A673 (cell line): ENCODE data around the gene HLCS. TPM values are rescaled to one million over a fixed set of nuclear protein-coding genes. Genes with fewer than 3 reads are reported as not detected.
"Not testable (repeated sequence)": the region's sequence is repeated elsewhere in the genome, so short reads cannot be mapped to it uniquely, and the experiment has no call there.

ENCODE experiments used
- BruUV-seq: library from RNA; stranded (reverse); fragments of 400-500 nt; replicated peaks from 2 replicates; lab custom pipeline; 2021; lab: Mats Ljungman, UMichigan
- CTCF ChIA-PET: fragments of 300-600 bp; sonication (Branson Sonifier 250); formaldehyde crosslinking; loops from one replicate; lab custom pipeline; 2022; ENCODE audit warnings: antibody characterized with exemption; lab: Charles Lee
- POLR2A ChIA-PET: fragments of 300-600 bp; sonication (Branson Sonifier 250); formaldehyde crosslinking; loops from one replicate; lab custom pipeline; 2022; ENCODE audit warnings: antibody characterized with exemption; ENCODE audit not compliant: low non-redundant PET; lab: Charles Lee
- DNase-seq: peaks from one replicate; pipeline ENCODE4 v3.0.0-alpha.2; 2015; ENCODE audit warnings: low spot score
- H3K27ac ChIP-seq: fragments of 200-600 bp; sonication (generic); 2 replicates; pipeline ENCODE4 v1.5.1; 2016; ENCODE audit warnings: mixed run types, low read depth, mild to moderate bottlenecking, mixed read lengths, antibody characterized with exemption, low read length; ENCODE audit not compliant: poor library complexity, severe bottlenecking
- H3K27me3 ChIP-seq: fragments of 200-600 bp; sonication (generic); replicated peaks from 2 replicates; pipeline ENCODE4 v1.6.1; 2017; ENCODE audit warnings: mixed run types, low read depth, mild to moderate bottlenecking, mixed read lengths, antibody characterized with exemption, low read length; ENCODE audit not compliant: insufficient read depth, poor library complexity
- H3K36me3 ChIP-seq: fragments of 200-600 bp; sonication (generic); 2 replicates; pipeline ENCODE4 v1.6.1; 2016; ENCODE audit warnings: mixed run types, mild to moderate bottlenecking, mixed read lengths, antibody characterized with exemption, low read length; ENCODE audit not compliant: insufficient read depth, poor library complexity, severe bottlenecking
- H3K4me1 ChIP-seq: fragments of 200-600 bp; sonication (generic); 2 replicates; pipeline ENCODE4 v1.6.1; 2017; ENCODE audit warnings: mixed run types, mild to moderate bottlenecking, mixed read lengths, antibody characterized with exemption, low read length; ENCODE audit not compliant: insufficient read depth, poor library complexity, severe bottlenecking
- H3K4me3 ChIP-seq: fragments of 200-600 bp; sonication (generic); 2 replicates; pipeline ENCODE4 v1.5.1; 2016; ENCODE audit warnings: low read depth, mixed run types, mild to moderate bottlenecking, mixed read lengths, low read length; ENCODE audit not compliant: poor library complexity, severe bottlenecking
- H3K9me3 ChIP-seq: fragments of 200-600 bp; sonication (generic); 2 replicates; pipeline ENCODE4 v1.6.1; 2016; ENCODE audit warnings: mixed run types, low read depth, mild to moderate bottlenecking, mixed read lengths, antibody characterized with exemption, low read length; ENCODE audit not compliant: poor library complexity, severe bottlenecking
- EZH2 ChIP-seq: fragments of 200-600 bp; sonication (generic); IDR thresholded peaks from 2 replicates; pipeline ENCODE4 v1.6.1; 2017; ENCODE audit warnings: borderline replicate concordance, low read depth, mild to moderate bottlenecking, mixed read lengths, antibody characterized with exemption, low read length; ENCODE audit not compliant: poor library complexity, severe bottlenecking
- intact Hi-C: fragments of 100-400 bp; cut with micrococcal nuclease; formaldehyde crosslinking; loops from one replicate; pipeline ENCODE4 v1.10.0; 2022; ENCODE audit not compliant: unreplicated experiment
- total RNA-seq: library from RNA; stranded (reverse); gene quantifications from 2 replicates; pipeline ENCODE4 v1.2.3, GENCODE V29; 2021
- TF ChIP-seq, protein P1 (sequence below): fragments of 300-800, 200-600 bp; sonication (generic); conservative IDR thresholded peaks from 2 replicates; pipeline ENCODE4 v1.5.1; 2017; ENCODE audit warnings: low read depth, mild to moderate bottlenecking, antibody characterized with exemption, low read length, moderate library complexity, mixed read lengths

HLCS gene
- total RNA-seq, 1 experiment from 2014 or later, result 15.3 TPM

DNA sequence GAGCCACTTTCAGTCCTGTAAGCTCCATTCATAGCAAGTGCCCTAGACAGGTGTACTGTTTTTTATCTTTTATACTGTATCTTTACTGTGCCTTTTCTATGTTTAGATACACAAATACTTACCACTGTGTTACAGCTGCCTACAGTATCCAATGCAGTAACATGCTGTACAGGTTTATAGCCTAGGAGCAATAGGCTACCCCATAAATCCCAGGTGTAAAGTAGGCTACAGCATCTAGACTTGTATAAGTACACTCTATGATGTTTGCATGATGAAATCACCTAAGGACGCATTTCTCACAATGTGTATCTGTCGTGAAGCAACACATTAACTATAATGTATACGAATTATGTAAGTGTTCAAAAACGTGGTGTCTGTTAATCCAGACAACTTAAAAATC is 10.7 kb downstream of the HLCS start:
- BruUV-seq, result no TSS peak
- Histone ChIP-seq H3K27me3 (no peaks in the 10 kb centered on the region), H3K9me3 (no peaks in the 10 kb centered on the region), H3K4me3 (no peak overlapping the region), H3K27ac (no peak overlapping the region), H3K36me3 (no peaks in the 10 kb centered on the region), H3K4me1 (no peaks in the 10 kb centered on the region)
- intact Hi-C loops, result no loop called here
- ChIA-PET POLR2A (no interaction called here), CTCF (no interaction called here)
- no peak for DNase-seq
- TF ChIP-seq, protein P1, sequence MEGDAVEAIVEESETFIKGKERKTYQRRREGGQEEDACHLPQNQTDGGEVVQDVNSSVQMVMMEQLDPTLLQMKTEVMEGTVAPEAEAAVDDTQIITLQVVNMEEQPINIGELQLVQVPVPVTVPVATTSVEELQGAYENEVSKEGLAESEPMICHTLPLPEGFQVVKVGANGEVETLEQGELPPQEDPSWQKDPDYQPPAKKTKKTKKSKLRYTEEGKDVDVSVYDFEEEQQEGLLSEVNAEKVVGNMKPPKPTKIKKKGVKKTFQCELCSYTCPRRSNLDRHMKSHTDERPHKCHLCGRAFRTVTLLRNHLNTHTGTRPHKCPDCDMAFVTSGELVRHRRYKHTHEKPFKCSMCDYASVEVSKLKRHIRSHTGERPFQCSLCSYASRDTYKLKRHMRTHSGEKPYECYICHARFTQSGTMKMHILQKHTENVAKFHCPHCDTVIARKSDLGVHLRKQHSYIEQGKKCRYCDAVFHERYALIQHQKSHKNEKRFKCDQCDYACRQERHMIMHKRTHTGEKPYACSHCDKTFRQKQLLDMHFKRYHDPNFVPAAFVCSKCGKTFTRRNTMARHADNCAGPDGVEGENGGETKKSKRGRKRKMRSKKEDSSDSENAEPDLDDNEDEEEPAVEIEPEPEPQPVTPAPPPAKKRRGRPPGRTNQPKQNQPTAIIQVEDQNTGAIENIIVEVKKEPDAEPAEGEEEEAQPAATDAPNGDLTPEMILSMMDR, result no peak
- TF ChIP-seq EZH2, result no peak

DNA sequence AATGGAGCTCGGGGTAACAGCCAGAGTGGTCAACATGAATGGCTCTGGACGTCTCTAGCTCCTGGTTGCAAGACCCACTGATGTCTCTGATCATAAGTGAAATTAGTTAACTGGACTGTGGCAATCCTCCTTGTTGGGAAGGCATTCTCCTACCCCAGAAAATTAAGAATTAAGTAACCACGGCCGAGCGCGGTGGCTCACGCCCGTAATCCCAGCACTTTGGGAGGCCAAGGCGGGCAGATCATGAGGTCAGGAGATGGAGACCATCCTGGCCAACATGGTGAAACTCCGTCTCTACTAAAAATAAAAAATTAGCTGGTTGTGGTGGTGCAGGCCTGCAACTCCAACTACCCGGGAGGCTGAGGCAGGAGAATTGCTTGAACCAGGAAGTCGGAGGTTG is 14.1 kb downstream of the HLCS start:
- intact Hi-C loops, H3K4me1 ChIP-seq, H3K27me3 ChIP-seq, DNase-seq, BruUV-seq, POLR2A ChIA-PET, H3K4me3 ChIP-seq, H3K9me3 ChIP-seq, CTCF ChIA-PET, H3K27ac ChIP-seq, H3K36me3 ChIP-seq: not testable (repeated sequence)

DNA sequence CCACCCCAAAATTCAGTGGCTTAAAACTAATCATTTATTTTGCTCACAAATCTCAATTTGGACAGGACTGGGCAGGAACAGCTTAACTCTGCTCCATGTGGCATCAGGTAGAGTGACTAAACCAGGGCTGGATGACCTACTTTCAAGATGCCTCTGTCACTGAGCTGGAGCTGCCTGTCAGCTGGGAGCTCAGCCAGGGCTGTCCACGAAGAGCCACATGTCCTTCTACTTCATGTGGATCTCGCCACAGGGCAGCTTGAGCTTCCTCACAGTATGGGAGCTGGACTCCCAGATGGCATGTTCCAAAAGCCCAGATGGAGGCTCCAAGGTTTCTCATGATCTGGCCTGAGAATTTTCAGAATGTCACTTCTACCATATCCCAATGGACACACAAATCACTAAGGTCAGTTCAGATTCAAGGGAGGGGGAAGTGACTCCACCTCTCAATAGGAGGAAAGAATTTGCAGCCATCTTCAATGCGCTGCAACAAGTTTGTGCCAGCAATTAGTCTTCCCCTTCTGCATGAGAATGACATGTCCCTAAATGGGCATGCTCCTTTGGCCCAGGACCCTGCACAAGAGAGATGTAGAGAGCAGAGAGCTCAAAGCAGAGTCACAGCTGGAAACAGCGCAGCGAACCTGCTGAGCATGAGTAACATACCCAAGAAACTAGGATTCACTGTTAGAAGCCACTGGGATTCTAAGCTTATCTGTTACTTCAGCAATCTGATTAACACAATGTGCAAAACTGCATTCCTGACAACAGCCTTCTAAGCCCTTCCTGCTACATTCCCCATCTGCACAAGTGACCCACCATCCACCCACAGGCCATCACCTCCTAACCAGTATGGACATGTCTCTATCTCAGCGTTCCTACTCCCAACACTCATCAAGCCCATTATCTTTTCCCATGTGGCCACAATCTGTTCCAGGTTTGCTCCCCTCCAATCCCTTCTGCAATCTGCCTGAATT is 17.0 kb downstream of the HLCS start:
- CTCF ChIA-PET, result no interaction called here
- H3K9me3 ChIP-seq, result peaks cover 5% of the 10 kb centered on the region
- no peak overlapping the region for H3K4me3 ChIP-seq
- intact Hi-C loops, result no loop called here
- H3K27ac ChIP-seq, result no peak overlapping the region
- POLR2A ChIA-PET, result no interaction called here
- no peak for TF ChIP-seq EZH2
- TF ChIP-seq, protein P1, result no peak
- peaks cover 4% of the 10 kb centered on the region for H3K36me3 ChIP-seq
- H3K4me1 ChIP-seq, result no peaks in the 10 kb centered on the region
- no TSS peak for BruUV-seq
- no peak for DNase-seq
- no peaks in the 10 kb centered on the region for H3K27me3 ChIP-seq
